ENCODE data around the gene HLA-DPB1. TPM values are rescaled to one million over a fixed set of nuclear protein-coding genes. Genes with fewer than 3 reads are reported as not detected.

HLA-DPB1 gene
- total RNA-seq, 1 donor, result 8.7 TPM

- Histone ChIP-seq H3K4me1 (ENCODE audit: insufficient read depth, low read length) (no peaks in the 10 kb centered on the region), H2AFZ (ENCODE audit: low read length) (no peak overlapping the region), H3K9me3 (ENCODE audit: low read depth, low read length) (no peaks in the 10 kb centered on the region), H3K79me2 (ENCODE audit: insufficient read depth, low read length) (no peaks in the 10 kb centered on the region), H3K4me2 (ENCODE audit: insufficient read depth, low read length) (no peak overlapping the region), H3K27me3 (ENCODE audit: insufficient read depth, low read length) (peaks cover 61% of the 10 kb centered on the region), H3K27ac (ENCODE audit: low read depth, low read length) (no peak overlapping the region), H3K36me3 (ENCODE audit: insufficient read depth, low read length) (no peaks in the 10 kb centered on the region), H3K4me3 (ENCODE audit: insufficient read depth, low read length) (no peak overlapping the region), H4K20me1 (ENCODE audit: insufficient read depth, low read length) (peaks cover 3% of the 10 kb centered on the region)
- DNase-seq (ENCODE audit: insufficient read length, low spot score, missing footprints), result no peak
- TF ChIP-seq, protein P1, sequence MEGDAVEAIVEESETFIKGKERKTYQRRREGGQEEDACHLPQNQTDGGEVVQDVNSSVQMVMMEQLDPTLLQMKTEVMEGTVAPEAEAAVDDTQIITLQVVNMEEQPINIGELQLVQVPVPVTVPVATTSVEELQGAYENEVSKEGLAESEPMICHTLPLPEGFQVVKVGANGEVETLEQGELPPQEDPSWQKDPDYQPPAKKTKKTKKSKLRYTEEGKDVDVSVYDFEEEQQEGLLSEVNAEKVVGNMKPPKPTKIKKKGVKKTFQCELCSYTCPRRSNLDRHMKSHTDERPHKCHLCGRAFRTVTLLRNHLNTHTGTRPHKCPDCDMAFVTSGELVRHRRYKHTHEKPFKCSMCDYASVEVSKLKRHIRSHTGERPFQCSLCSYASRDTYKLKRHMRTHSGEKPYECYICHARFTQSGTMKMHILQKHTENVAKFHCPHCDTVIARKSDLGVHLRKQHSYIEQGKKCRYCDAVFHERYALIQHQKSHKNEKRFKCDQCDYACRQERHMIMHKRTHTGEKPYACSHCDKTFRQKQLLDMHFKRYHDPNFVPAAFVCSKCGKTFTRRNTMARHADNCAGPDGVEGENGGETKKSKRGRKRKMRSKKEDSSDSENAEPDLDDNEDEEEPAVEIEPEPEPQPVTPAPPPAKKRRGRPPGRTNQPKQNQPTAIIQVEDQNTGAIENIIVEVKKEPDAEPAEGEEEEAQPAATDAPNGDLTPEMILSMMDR (IDR thresholded peaks at IDR 0.05; ENCODE audit: extremely low read depth, low read depth, low read length), result peak; percentile 76
These were observed 42.8 kb downstream of the HLA-DPB1 start for GRCh38 chr6:33118525-33119123.

GRCh38 chr6:33120001-33120400, 44.2 kb downstream of the HLA-DPB1 start:
- H2AFZ ChIP-seq (ENCODE audit: low read length), result no peak overlapping the region
- H3K27ac ChIP-seq (ENCODE audit: low read depth, low read length), result no peak overlapping the region
- H3K27me3 ChIP-seq (ENCODE audit: insufficient read depth, low read length), result peaks cover 48% of the 10 kb centered on the region
- H4K20me1 ChIP-seq (ENCODE audit: insufficient read depth, low read length), result no peaks in the 10 kb centered on the region
- no peak for DNase-seq (ENCODE audit: insufficient read length, low spot score, missing footprints)
- H3K36me3 ChIP-seq (ENCODE audit: insufficient read depth, low read length), result no peaks in the 10 kb centered on the region
- TF ChIP-seq, protein P1 (IDR thresholded peaks at IDR 0.05; ENCODE audit: extremely low read depth, low read depth, low read length), result no peak
- H3K9me3 ChIP-seq (ENCODE audit: low read depth, low read length), result peaks cover 4% of the 10 kb centered on the region
- H3K79me2 ChIP-seq (ENCODE audit: insufficient read depth, low read length), result no peaks in the 10 kb centered on the region
- no peak overlapping the region for H3K4me3 ChIP-seq (ENCODE audit: insufficient read depth, low read length)
- no peaks in the 10 kb centered on the region for H3K4me1 ChIP-seq (ENCODE audit: insufficient read depth, low read length)
- no peak overlapping the region for H3K4me2 ChIP-seq (ENCODE audit: insufficient read depth, low read length)

DNA sequence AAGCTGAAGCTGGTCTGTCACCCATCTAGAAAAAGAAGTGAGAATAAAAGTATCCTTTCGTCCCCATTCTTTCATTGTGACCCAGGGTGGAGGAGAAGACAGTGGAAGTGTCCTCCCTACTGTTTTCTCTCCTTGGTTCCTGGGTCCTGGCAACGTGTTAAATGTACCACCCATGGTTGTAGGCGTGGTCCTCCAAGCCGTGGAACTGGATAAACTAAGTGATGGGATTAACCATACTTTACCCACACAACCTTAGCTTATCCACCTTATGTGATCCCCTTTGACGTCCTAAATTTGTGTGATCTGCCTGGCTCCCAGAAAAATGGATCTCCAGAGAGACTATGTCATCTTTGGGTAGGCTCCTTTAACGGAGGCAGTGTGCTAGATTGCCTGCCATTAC, 47.4 kb downstream of the HLA-DPB1 start:
- Histone ChIP-seq H3K4me3 (ENCODE audit: insufficient read depth, low read length) (no peak overlapping the region), H4K20me1 (ENCODE audit: insufficient read depth, low read length) (no peaks in the 10 kb centered on the region), H3K27ac (ENCODE audit: low read depth, low read length) (no peak overlapping the region), H3K79me2 (ENCODE audit: insufficient read depth, low read length) (no peaks in the 10 kb centered on the region), H2AFZ (ENCODE audit: low read length) (no peak overlapping the region), H3K9me3 (ENCODE audit: low read depth, low read length) (peaks cover 4% of the 10 kb centered on the region), H3K4me1 (ENCODE audit: insufficient read depth, low read length) (no peaks in the 10 kb centered on the region), H3K36me3 (ENCODE audit: insufficient read depth, low read length) (no peaks in the 10 kb centered on the region), H3K4me2 (ENCODE audit: insufficient read depth, low read length) (no peak overlapping the region), H3K27me3 (ENCODE audit: insufficient read depth, low read length) (peaks cover 22% of the 10 kb centered on the region)
- no peak for DNase-seq (ENCODE audit: insufficient read length, low spot score, missing footprints)
- TF ChIP-seq, protein P1 (IDR thresholded peaks at IDR 0.05; ENCODE audit: extremely low read depth, low read depth, low read length), result no peak

GRCh38 chr6:33123732-33124524, 48.1 kb downstream of the HLA-DPB1 start:
- H3K4me3 ChIP-seq (ENCODE audit: insufficient read depth, low read length), result no peak overlapping the region
- no peaks in the 10 kb centered on the region for H3K79me2 ChIP-seq (ENCODE audit: insufficient read depth, low read length)
- H3K36me3 ChIP-seq (ENCODE audit: insufficient read depth, low read length), result no peaks in the 10 kb centered on the region
- H3K4me2 ChIP-seq (ENCODE audit: insufficient read depth, low read length), result no peak overlapping the region
- peak; percentile 23 for DNase-seq (ENCODE audit: insufficient read length, low spot score, missing footprints)
- H2AFZ ChIP-seq (ENCODE audit: low read length), result no peak overlapping the region
- peaks cover 28% of the 10 kb centered on the region for H3K27me3 ChIP-seq (ENCODE audit: insufficient read depth, low read length)
- H3K9me3 ChIP-seq (ENCODE audit: low read depth, low read length), result peaks cover 4% of the 10 kb centered on the region
- no peak overlapping the region for H3K27ac ChIP-seq (ENCODE audit: low read depth, low read length)
- no peaks in the 10 kb centered on the region for H4K20me1 ChIP-seq (ENCODE audit: insufficient read depth, low read length)
- no peaks in the 10 kb centered on the region for H3K4me1 ChIP-seq (ENCODE audit: insufficient read depth, low read length)
- TF ChIP-seq, protein P1 (IDR thresholded peaks at IDR 0.05; ENCODE audit: extremely low read depth, low read depth, low read length), result peak; percentile 61

Measured in osteoblast (primary cell).